ENCODE data around the gene SPR. TPM values are rescaled to one million over a fixed set of nuclear protein-coding genes. Genes with fewer than 3 reads are reported as not detected.

The SPR gene
- total and polyA plus RNA-seq, 9 of the 15 experiments (the other 6 are each of a cell fraction or from before 2014, with no cell fraction given): 7.7 to 38.3 (median 26.3) TPM

- TF ChIP-seq CTCFL (IDR thresholded peaks at IDR 0.05; ENCODE audit: borderline replicate concordance, insufficient read depth, low read depth, low read length, poor library complexity, severe bottlenecking) (no peak), NCOA1 (IDR thresholded peaks at IDR 0.05; ENCODE audit: low read depth) (no peak), MITF (IDR thresholded peaks at IDR 0.05) (no peak), CBX3 (IDR thresholded peaks at IDR 0.05; ENCODE audit: borderline replicate concordance in 1 of 2, low read length in 2 of 2) (no peak), SETDB1 (IDR thresholded peaks at IDR 0.05; ENCODE audit: low read length) (no peak), NFATC3 (IDR thresholded peaks at IDR 0.05) (no peak)
Measured at GRCh38 chr2:72851333-72851732, 35.9 kb upstream of the SPR start.

More at GRCh38 chr2:72851333-72851732, 35.9 kb upstream of the SPR start:
- no peaks in the 10 kb centered on the region for H3K79me2 ChIP-seq (ENCODE audit: control insufficient read depth, insufficient read depth, low read length)
- no peak overlapping the region for H2AFZ ChIP-seq (ENCODE audit: low read depth, low read length)
- 0% methylated on average over 6 of the region's 7 CpGs for WGBS (ENCODE audit: insufficient coverage, low coverage, missing lambda C conversion rate)
- no peaks in the 10 kb centered on the region for H3K9me3 ChIP-seq (replicated peaks; ENCODE audit: control insufficient read depth, insufficient read depth, low read depth, low read length)
- in situ Hi-C loops (cut with MboI): no loop called here
- no peaks in the 10 kb centered on the region for H3K36me3 ChIP-seq (ENCODE audit: control insufficient read depth, insufficient read depth, low read length)
- DNase-seq (ENCODE audit: extremely low read depth in 1 of 4, low spot score in 3 of 4): no peak
- no peak for ATAC-seq
- intact Hi-C loops (cut with micrococcal nuclease): no loop called here
- no TSS peak for BruUV-seq (replicated peaks)
- H3K9me1 ChIP-seq (ENCODE audit: control insufficient read depth, insufficient read depth, low read length): no peaks in the 10 kb centered on the region
- no peak for FAIRE-seq
- H3K27ac ChIP-seq (ENCODE audit: extremely low read depth, low read depth, low read length): no peak overlapping the region
- H3K4me2 ChIP-seq (ENCODE audit: insufficient read depth, low read length): no peak overlapping the region
- no peak overlapping the region for H3K4me3 ChIP-seq
- H3K27me3 ChIP-seq (ENCODE audit: control insufficient read depth in 2 of 2, insufficient read depth in 2 of 2, low read length in 2 of 2): peaks cover 14 to 23% of the 10 kb centered on the region in 2 experiments
- H3K4me1 ChIP-seq (replicated peaks in 1 of 2; ENCODE audit: control insufficient read depth in 2 of 2, insufficient read depth in 2 of 2, low read length in 2 of 2): no peaks in the 10 kb centered on the region
- no peaks in the 10 kb centered on the region for H4K20me1 ChIP-seq (replicated peaks; ENCODE audit: control insufficient read depth, insufficient read depth, low read length)
- POLR2A ChIA-PET: no interaction called here
- CTCF ChIA-PET (ENCODE audit: low intra/inter-chr PET ratio): no interaction called here
- no peak overlapping the region for H3K9ac ChIP-seq (ENCODE audit: insufficient read depth in 1 of 2, low read depth in 2 of 2, low read length in 2 of 2)

All from K562 (cell line).